ENCODE measurements around the gene CCDC126.
A peak's percentile ranks its signal among the peaks of the same experiment; 100 is the strongest.
"Not testable (repeated sequence)": the region's sequence is repeated elsewhere in the genome, so short reads cannot be mapped to it uniquely, and the experiment has no call there.

The CCDC126 gene, protein sequence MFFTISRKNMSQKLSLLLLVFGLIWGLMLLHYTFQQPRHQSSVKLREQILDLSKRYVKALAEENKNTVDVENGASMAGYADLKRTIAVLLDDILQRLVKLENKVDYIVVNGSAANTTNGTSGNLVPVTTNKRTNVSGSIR

DNA sequence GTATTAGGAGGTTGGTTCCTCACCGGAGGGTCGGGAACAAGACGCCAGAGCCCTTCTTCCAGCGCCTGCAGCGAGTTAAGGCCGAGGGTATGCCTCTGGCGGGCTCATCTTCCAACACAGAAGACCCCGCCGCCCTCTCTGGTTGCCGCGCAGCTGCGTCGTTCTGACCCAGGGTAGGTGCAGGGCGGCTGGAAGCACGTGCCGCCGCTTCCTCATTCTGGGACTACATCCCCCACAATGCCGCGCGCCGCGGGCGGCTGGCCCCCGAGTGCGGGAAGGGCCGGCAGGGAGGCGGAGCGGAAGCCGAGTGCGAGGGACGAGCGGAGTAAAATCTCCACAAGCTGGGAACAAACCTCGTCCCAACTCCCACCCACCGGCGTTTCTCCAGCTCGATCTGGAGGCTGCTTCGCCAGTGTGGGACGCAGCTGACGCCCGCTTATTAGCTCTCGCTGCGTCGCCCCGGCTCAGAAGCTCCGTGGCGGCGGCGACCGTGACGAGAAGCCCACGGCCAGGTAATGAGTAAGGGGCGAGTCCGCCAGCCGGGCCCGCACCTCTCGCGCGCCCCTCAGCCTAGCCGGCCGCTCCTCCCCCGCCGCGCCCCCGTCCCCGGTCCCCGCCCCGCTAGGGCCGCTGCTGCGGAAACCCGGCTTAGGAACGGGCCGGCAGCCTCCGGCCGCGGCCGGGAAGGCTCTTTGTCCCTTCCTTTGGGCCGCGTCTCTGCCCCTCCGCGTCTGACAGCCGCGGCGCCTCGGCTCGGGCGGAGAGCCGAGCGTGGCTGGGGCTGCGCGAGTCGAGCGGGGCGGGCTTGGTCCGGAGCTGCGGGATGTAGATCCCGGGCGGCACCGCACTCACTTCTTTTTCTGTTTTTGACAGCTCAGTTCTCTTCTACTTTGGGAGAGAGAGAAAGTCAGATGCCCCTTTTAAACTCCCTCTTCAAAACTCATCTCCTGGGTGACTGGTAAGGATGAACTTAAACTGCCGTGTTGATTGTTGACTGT is at the start of gene CCDC126:
TSS of gene CCDC126 (plus strand) at position 289 of the 998 bp plus-strand sequence. CDS start 13,934 bp downstream, outside the sequence.
- TF ChIP-seq, protein P1, sequence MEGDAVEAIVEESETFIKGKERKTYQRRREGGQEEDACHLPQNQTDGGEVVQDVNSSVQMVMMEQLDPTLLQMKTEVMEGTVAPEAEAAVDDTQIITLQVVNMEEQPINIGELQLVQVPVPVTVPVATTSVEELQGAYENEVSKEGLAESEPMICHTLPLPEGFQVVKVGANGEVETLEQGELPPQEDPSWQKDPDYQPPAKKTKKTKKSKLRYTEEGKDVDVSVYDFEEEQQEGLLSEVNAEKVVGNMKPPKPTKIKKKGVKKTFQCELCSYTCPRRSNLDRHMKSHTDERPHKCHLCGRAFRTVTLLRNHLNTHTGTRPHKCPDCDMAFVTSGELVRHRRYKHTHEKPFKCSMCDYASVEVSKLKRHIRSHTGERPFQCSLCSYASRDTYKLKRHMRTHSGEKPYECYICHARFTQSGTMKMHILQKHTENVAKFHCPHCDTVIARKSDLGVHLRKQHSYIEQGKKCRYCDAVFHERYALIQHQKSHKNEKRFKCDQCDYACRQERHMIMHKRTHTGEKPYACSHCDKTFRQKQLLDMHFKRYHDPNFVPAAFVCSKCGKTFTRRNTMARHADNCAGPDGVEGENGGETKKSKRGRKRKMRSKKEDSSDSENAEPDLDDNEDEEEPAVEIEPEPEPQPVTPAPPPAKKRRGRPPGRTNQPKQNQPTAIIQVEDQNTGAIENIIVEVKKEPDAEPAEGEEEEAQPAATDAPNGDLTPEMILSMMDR (conservative IDR thresholded peaks at IDR 0.05): no peak
- TF ChIP-seq ZFX (IDR thresholded peaks at IDR 0.05): peak; percentile 73
- peak within 1 kb of the TSS; percentile 75 for H3K27ac ChIP-seq

DNA sequence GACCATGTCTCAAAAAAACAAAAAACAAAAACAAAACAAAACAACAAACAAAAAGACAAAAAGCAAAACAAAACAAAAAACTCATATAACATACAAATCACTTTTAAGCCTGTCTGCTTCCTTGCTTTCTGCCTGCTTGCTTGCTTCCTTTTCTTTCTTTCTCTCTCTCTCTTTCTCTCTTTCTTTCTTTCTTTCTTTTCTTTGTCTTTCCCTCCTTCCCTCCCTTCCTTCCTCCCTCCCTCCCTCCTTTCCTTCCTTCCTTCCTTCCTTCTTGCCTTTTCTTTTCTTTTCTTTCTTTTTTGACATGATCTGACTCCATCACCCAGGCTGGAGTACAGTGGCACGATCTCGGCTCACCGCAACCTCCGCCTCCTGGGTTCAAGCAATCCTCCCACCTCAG is 49.5 kb upstream of the CCDC126 start:
- H3K27ac ChIP-seq: no peak overlapping the region
- TF ChIP-seq, protein P1 (conservative IDR thresholded peaks at IDR 0.05): no peak
- TF ChIP-seq ZFX (IDR thresholded peaks at IDR 0.05): no peak

DNA sequence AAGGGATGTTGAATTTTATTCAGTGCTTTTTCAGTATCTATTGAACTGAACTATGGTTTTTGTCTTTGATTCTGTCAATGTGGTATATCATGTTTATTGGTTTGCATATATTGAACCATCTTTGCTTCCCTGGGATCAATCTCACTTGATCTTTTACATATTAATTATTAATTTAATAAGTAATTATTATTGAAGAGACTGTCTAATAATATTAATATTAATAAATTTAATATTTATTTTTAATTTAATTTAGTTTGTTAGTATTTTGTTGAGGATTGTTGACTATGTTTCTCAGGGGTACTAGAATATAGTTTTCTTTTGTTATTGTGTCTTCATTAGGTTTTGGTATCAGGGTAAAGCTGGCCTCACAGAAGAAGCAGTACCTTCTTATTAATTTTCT is 38.9 kb upstream of the CCDC126 start:
- no peak overlapping the region for H3K27ac ChIP-seq
- TF ChIP-seq ZFX (IDR thresholded peaks at IDR 0.05): no peak
- TF ChIP-seq, protein P1 (conservative IDR thresholded peaks at IDR 0.05): no peak

DNA sequence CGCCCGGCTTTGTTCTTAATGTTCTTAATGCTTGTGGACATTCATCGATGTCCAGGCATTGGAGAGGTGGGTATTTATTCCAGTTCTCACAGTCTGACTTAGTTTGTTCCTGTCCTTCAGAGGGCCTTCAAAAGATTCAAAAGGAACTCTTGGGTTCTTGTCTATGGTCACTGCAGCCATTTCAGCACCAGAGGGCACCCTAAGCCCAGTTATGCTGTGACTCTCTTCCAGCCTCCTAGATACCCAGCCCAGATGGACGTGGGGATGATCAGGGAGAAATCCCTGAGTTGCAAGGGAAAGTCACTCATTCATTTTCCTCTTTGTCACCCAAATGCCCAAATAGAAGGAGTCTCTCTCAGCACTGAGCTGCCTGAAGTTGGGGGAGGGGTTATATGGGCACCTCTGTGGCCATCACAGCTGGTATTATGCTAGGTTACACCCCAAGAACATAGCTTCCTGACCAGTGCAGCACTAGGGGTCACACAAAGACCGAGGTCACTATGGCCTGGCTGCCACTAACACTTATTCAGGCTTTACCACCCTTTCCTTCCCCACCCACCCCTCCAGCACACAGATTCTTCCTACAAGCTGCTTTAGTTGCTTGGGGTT is 26.5 kb upstream of the CCDC126 start:
- no peak overlapping the region for H3K27ac ChIP-seq
- TF ChIP-seq, protein P1 (conservative IDR thresholded peaks at IDR 0.05): peak; percentile 84
- no peak for TF ChIP-seq ZFX (IDR thresholded peaks at IDR 0.05)

DNA sequence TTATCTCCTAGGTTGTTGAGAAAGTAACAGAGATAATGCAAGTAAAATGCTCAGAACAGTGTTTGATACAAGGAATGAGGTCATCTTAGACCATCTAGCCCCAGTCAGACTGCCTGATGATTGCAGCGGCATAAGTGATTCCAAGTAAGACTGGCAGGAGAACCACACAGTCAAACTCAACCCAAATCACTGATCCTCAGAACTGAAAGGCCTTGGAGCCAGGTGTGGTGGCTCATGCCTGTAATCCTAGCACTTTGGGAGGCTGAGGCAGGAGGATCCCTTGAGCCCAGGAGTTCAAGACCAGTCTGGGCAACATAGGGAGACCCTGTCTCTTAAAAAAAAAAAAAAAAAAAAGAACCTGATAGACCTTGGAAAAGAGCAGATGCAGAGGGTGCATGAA is 15.2 kb upstream of the CCDC126 start:
- H3K27ac ChIP-seq: not testable (repeated sequence)

DNA sequence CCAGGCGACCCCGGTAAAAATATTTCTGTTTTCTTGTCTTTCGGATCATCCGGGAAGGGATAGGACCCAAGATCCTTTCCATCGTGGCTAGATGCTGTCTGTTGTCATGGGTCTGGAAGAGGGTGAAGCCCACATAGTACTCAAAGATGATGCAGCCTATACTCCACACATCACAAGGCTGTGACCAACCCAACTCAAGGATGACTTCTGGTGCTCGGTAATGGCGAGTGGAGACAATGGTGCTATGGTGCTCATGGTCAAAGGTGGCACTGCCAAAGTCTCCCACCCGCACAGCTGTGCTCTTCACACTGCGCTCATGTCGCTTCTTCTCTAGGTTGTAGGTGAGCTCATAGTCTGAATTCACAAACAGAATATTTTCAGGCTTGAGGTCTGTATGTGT is 11.9 kb upstream of the CCDC126 start:
- H3K27ac ChIP-seq: not testable (repeated sequence)

DNA sequence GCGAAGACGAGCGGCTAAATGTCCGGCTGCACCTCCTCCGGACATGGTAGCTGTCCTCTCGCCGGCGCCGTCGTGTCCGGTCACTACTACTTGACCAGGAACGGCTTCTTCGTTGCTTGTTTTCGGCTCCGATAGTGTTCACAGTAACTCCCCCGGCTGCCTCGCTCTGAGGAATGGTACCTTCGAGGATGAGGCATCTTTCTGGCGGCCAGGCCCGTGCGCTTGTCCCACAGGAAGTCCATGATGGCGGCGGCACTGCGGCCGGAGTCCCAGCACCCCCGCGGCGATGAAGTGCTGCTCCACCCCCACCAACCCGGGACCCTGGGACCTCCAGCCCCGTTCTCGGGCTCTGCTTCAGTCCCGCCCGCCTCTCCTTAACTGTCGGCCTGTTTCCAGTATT is 11.0 kb upstream of the CCDC126 start:
- no peak for TF ChIP-seq ZFX (IDR thresholded peaks at IDR 0.05)
- no peak overlapping the region for H3K27ac ChIP-seq

DNA sequence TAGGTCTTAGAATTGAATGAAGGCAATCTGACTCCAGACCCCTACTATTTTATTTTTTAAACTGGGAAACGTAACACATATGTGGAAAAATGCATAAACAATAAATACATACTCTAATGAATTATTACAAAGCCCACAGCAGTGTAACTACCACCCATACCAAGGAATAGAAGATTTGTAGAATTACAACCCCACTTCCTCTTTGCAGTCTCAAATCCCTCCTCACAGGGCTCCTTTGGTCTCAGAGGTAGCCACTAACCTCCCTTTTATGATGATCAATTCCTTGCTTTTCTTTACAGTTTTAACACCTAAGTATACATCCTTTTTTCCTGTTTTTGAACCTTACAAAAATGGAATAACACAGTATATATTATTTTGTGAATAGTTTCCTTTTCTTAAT is 6.7 kb upstream of the CCDC126 start:
- H3K27ac ChIP-seq: no peak overlapping the region
- TF ChIP-seq, protein P1 (conservative IDR thresholded peaks at IDR 0.05): no peak
- no peak for TF ChIP-seq ZFX (IDR thresholded peaks at IDR 0.05)
